NCI-H2196 (cell line): ENCODE measurements around the gene GTF2I.
A peak's percentile ranks its signal among the peaks of the same experiment; 100 is the strongest.
"Not testable (repeated sequence)": the region's sequence is repeated elsewhere in the genome, so short reads cannot be mapped to it uniquely, and the experiment has no call there.

Source experiments
- DNase-seq: peaks from one replicate; lab custom pipeline; 2025; ENCODE audit not compliant: unreplicated experiment; lab: John Stamatoyannopoulos, UW

GTF2I gene

GRCh38 chr7:74657692-74658177 lies at the start of gene GTF2I:
Gene GTF2I (plus strand): TSS chr7:74657718. CDS start chr7:74689129, 31,411 bp downstream.
- DNase-seq: no peak

GRCh38 chr7:74612015-74612829 lies 45.3 kb upstream of the GTF2I start:
- DNase-seq: peak; percentile 60

GRCh38 chr7:74615933-74616780 lies 41.4 kb upstream of the GTF2I start:
- no peak for DNase-seq

- DNase-seq: peak; percentile 23
Measured at GRCh38 chr7:74617180-74617744, 40.3 kb upstream of the GTF2I start.

GRCh38 chr7:74619235-74619860 lies 38.2 kb upstream of the GTF2I start:
- DNase-seq: no peak

- DNase-seq: no peak
Measured at GRCh38 chr7:74622228-74622749, 35.2 kb upstream of the GTF2I start.

- no peak for DNase-seq
Measured at GRCh38 chr7:74623135-74623534, 34.4 kb upstream of the GTF2I start.

- DNase-seq: no peak
Measured at GRCh38 chr7:74625446-74625845, 32.1 kb upstream of the GTF2I start.

GRCh38 chr7:74627661-74628411 lies 29.7 kb upstream of the GTF2I start:
- peak; percentile 65 for DNase-seq

GRCh38 chr7:74632505-74632904 lies 25.0 kb upstream of the GTF2I start:
- no peak for DNase-seq

- DNase-seq: no peak
Measured at GRCh38 chr7:74633451-74633921, 24.0 kb upstream of the GTF2I start.

GRCh38 chr7:74637745-74638144 lies 19.8 kb upstream of the GTF2I start:
- DNase-seq: no peak

- not testable (repeated sequence) for DNase-seq
Measured at GRCh38 chr7:74650055-74650454, 7.5 kb upstream of the GTF2I start.

GRCh38 chr7:74650493-74651132 lies 6.9 kb upstream of the GTF2I start:
- not testable (repeated sequence) for DNase-seq

- DNase-seq: not testable (repeated sequence)
Measured at GRCh38 chr7:74651133-74651504, 6.4 kb upstream of the GTF2I start.

GRCh38 chr7:74653686-74654181 lies 3.8 kb upstream of the GTF2I start:
- DNase-seq: no peak

- no peak for DNase-seq
Measured at GRCh38 chr7:74654811-74655210, 2.7 kb upstream of the GTF2I start.

- DNase-seq: peak; percentile 15
Measured at GRCh38 chr7:74655324-74655723, 2.2 kb upstream of the GTF2I start.

- no peak for DNase-seq
Measured at GRCh38 chr7:74655768-74656440, 1.6 kb upstream of the GTF2I start.
